ENCODE data around the gene RTN4RL2.
A peak's percentile ranks its signal among the peaks of the same experiment; 100 is the strongest.
"Not testable (repeated sequence)": the region's sequence is repeated elsewhere in the genome, so short reads cannot be mapped to it uniquely, and the experiment has no call there.

RTN4RL2 gene

GRCh38 chr11:57439786-57440185, 20.5 kb upstream of the RTN4RL2 start:
- no peak overlapping the region for H3K4me3 ChIP-seq (replicated peaks; ENCODE audit: low read depth, low read length)
- no peak for TF ChIP-seq CTCF (IDR thresholded peaks at IDR 0.05; ENCODE audit: low read depth, low read length, missing control alignments)
- DNase-seq (ENCODE audit: extremely low read depth, low read depth), result no peak

- TF ChIP-seq CTCF (IDR thresholded peaks at IDR 0.05; ENCODE audit: low read depth, low read length, missing control alignments), result no peak
- no peak for DNase-seq (ENCODE audit: extremely low read depth, low read depth)
- H3K4me3 ChIP-seq (replicated peaks; ENCODE audit: low read depth, low read length), result no peak overlapping the region
These were observed 19.4 kb upstream of the RTN4RL2 start for GRCh38 chr11:57440744-57441414.

- DNase-seq (ENCODE audit: extremely low read depth, low read depth), result no peak
- TF ChIP-seq CTCF (IDR thresholded peaks at IDR 0.05; ENCODE audit: low read depth, low read length, missing control alignments), result no peak
- H3K4me3 ChIP-seq (replicated peaks; ENCODE audit: low read depth, low read length), result no peak overlapping the region
These were observed 15.8 kb upstream of the RTN4RL2 start for GRCh38 chr11:57444362-57445121.

- not testable (repeated sequence) for H3K4me3 ChIP-seq (replicated peaks; ENCODE audit: low read depth, low read length); DNase-seq (ENCODE audit: extremely low read depth, low read depth)
These were observed 15.3 kb upstream of the RTN4RL2 start for GRCh38 chr11:57445122-57445394.

GRCh38 chr11:57446055-57446454, 14.3 kb upstream of the RTN4RL2 start:
- TF ChIP-seq CTCF (IDR thresholded peaks at IDR 0.05; ENCODE audit: low read depth, low read length, missing control alignments), result no peak
- no peak overlapping the region for H3K4me3 ChIP-seq (replicated peaks; ENCODE audit: low read depth, low read length)
- DNase-seq (ENCODE audit: extremely low read depth, low read depth), result no peak

- no peak for TF ChIP-seq CTCF (IDR thresholded peaks at IDR 0.05; ENCODE audit: low read depth, low read length, missing control alignments)
- H3K4me3 ChIP-seq (replicated peaks; ENCODE audit: low read depth, low read length), result no peak overlapping the region
- DNase-seq (ENCODE audit: extremely low read depth, low read depth), result no peak
These were observed 6.7 kb upstream of the RTN4RL2 start for GRCh38 chr11:57453543-57454177.

- no peak overlapping the region for H3K4me3 ChIP-seq (replicated peaks; ENCODE audit: low read depth, low read length)
- DNase-seq (ENCODE audit: extremely low read depth, low read depth), result no peak
These were observed 3.2 kb upstream of the RTN4RL2 start for GRCh38 chr11:57456960-57457642.

More at GRCh38 chr11:57456960-57457642, 3.2 kb upstream of the RTN4RL2 start:
- TF ChIP-seq CTCF (IDR thresholded peaks at IDR 0.05; ENCODE audit: low read depth, low read length, missing control alignments), result peak; percentile 99

All from HFF-Myc (cell line).